HepG2 (cell line): ENCODE results near the gene PAXX. TPM values are rescaled to one million over a fixed set of nuclear protein-coding genes. Genes with fewer than 3 reads are reported as not detected.

Experiments
- AGO1 ChIP-seq: fragments of 200-400 bp; formaldehyde crosslinking; IDR thresholded peaks from 2 replicates; pipeline ENCODE4 v1.6.1; 2017; ENCODE audit warnings: mild to moderate bottlenecking, low read depth, low read length, moderate library complexity; ENCODE audit not compliant: poor library complexity, severe bottlenecking
- ARNT ChIP-seq: fragments of 450-650 bp; IDR thresholded peaks from 2 replicates; pipeline ENCODE4 v1.6.1; 2017
- ATAD3A ChIP-seq: sonication (generic); formaldehyde crosslinking; IDR thresholded peaks from 2 replicates; pipeline ENCODE4 v1.4.0; 2020; ENCODE audit warnings: missing genetic modification reagents
- ATF3 ChIP-seq: sonication (generic); formaldehyde crosslinking; IDR thresholded peaks from 2 replicates; pipeline ENCODE4 v1.4.0; 2020; ENCODE audit warnings: missing genetic modification reagents
- FOSL2 ChIP-seq: sonication (generic); formaldehyde crosslinking; IDR thresholded peaks from 2 replicates; pipeline ENCODE4 v1.4.0; 2020; ENCODE audit warnings: missing genetic modification reagents
- FOXK2 ChIP-seq: fragments of 450-650 bp; IDR thresholded peaks from 2 replicates; pipeline ENCODE4 v1.6.1; 2016
- HOXA9 ChIP-seq: sonication (generic); formaldehyde crosslinking; IDR thresholded peaks from 2 replicates; pipeline ENCODE4 v1.8.1; 2022; ENCODE audit warnings: missing genetic modification reagents, mild to moderate bottlenecking, moderate library complexity, borderline replicate concordance
- MBD4 ChIP-seq: IDR thresholded peaks from 2 replicates; pipeline ENCODE4 v1.6.1; 2012; ENCODE audit warnings: low read length, inconsistent platforms, borderline replicate concordance
- MEIS2 ChIP-seq: sonication (generic); formaldehyde crosslinking; IDR thresholded peaks from 2 replicates; pipeline ENCODE4 v1.9.0; 2021; ENCODE audit warnings: mild to moderate bottlenecking, missing genetic modification reagents
- NFKBIZ ChIP-seq: IDR thresholded peaks from 2 replicates; pipeline ENCODE4 v1.6.1; 2018; ENCODE audit warnings: missing genetic modification reagents, missing compliant biosample characterization
- SOX5 ChIP-seq: IDR thresholded peaks from 2 replicates; pipeline ENCODE4 v1.6.1; 2016; ENCODE audit warnings: borderline replicate concordance
- THYN1 ChIP-seq: sonication (generic); formaldehyde crosslinking; IDR thresholded peaks from 2 replicates; pipeline ENCODE4 v1.8.1; 2023; ENCODE audit warnings: low read depth, mild to moderate bottlenecking, moderate library complexity, missing genetic modification reagents, borderline replicate concordance
- TP53 ChIP-seq: sonication (generic); formaldehyde crosslinking; conservative IDR thresholded peaks from 2 replicates; pipeline ENCODE4 v1.4.0; 2020; ENCODE audit warnings: missing genetic modification reagents
- ZNF12 ChIP-seq: sonication (generic); formaldehyde crosslinking; IDR thresholded peaks from 2 replicates; pipeline ENCODE4 v1.5.0; 2020; ENCODE audit warnings: missing genetic modification reagents
- ZNF224 ChIP-seq: sonication (generic); formaldehyde crosslinking; IDR thresholded peaks from 2 replicates; pipeline ENCODE4 v1.5.0; 2020; ENCODE audit warnings: mild to moderate bottlenecking, missing genetic modification reagents
- ZNF263 ChIP-seq: sonication (generic); formaldehyde crosslinking; IDR thresholded peaks from 2 replicates; pipeline ENCODE4 v1.4.0; 2020; ENCODE audit warnings: missing genetic modification reagents
- ZNF335 ChIP-seq: sonication (generic); formaldehyde crosslinking; IDR thresholded peaks from 2 replicates; pipeline ENCODE4 v1.4.0; 2020; ENCODE audit warnings: missing genetic modification reagents
- ZNF678 ChIP-seq: sonication (generic); formaldehyde crosslinking; IDR thresholded peaks from 2 replicates; pipeline ENCODE4 v1.4.0; 2020; ENCODE audit warnings: mild to moderate bottlenecking, missing genetic modification reagents
- ZNF720 ChIP-seq: sonication (generic); formaldehyde crosslinking; IDR thresholded peaks from 2 replicates; pipeline ENCODE4 v1.4.0; 2020; ENCODE audit warnings: missing genetic modification reagents
- polyA plus RNA-seq, 8 experiments: library from polyadenylated mRNA; depleted of rRNA in 3 of 8; stranded (reverse) in 7 of 8; unstranded in 1 of 8; fragments of >200 nt; fragmentation: Illumina TruSeq in 4 of 8; extraction: Trizol in 4 of 8; gene quantifications; 2 replicates each; pipeline versions ENCODE4 v1.2.1 to v1.2.3, GENCODE V29; 2011 to 2016; ENCODE audit warnings: low read depth in 4 of 8, missing spikeins in 1 of 8, mixed read lengths in 1 of 8; ENCODE audit not compliant: insufficient read depth in 1 of 8
- total RNA-seq, 5 experiments: library from RNA; depleted of rRNA; stranded (reverse); fragments of >200 nt; fragmentation: Illumina TruSeq; extraction: Trizol; gene quantifications; 2 replicates each; pipeline ENCODE4 v1.2.3, GENCODE V29; 2016; ENCODE audit warnings: low read depth in 1 of 5
- TF ChIP-seq, protein P1 (sequence below): sonication (generic); formaldehyde crosslinking; IDR thresholded peaks from 2 replicates; pipeline ENCODE4 v1.8.1; 2023; ENCODE audit warnings: missing genetic modification reagents, inconsistent platforms, borderline replicate concordance
- TF ChIP-seq, protein P2 (sequence below): sonication (generic); formaldehyde crosslinking; IDR thresholded peaks from 2 replicates; pipeline ENCODE4 v1.5.0; 2020; ENCODE audit warnings: mild to moderate bottlenecking, missing genetic modification reagents, moderate library complexity
- TF ChIP-seq, protein P3 (sequence below): IDR thresholded peaks from 2 replicates; pipeline ENCODE4 v1.6.1; 2016
- TF ChIP-seq, protein P4 (sequence below): sonication (generic); formaldehyde crosslinking; IDR thresholded peaks from 2 replicates; pipeline ENCODE4 v1.5.1; 2020; ENCODE audit warnings: mild to moderate bottlenecking, missing genetic modification reagents, moderate library complexity

PAXX gene
- total and polyA plus RNA-seq, 2 of the 13 experiments (the other 11 are each of a cell fraction or from before 2014, with no cell fraction given) = 14.0 to 31.9 TPM

DNA sequence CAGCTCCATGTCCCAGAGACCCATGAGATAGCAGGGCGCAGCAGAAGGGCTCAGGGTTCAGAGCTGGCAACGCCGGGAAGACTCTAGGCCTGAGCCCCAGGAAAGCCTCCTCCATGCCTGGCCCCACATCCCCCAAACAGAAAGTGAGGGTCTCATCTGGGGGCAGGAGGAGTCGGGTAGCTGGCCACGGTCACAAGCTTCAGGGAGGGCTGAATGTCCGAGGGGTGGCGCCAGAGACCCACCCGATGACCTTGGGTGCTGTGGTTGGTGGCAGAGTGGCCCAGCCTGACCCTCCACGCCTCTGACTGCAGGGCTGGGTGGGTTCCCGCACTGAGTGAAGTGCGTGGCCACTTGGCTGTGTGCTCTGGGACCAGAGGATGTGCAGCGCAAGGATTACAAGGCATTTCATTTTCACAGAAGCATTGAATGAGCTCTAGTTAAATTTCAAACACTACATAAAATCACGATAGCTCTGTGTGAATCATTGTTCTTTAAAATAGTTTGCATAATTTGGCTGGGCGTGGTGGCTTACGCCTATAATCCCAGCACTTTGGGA lies 44.2 kb upstream of the PAXX start (continued):
- TF ChIP-seq, protein P1, sequence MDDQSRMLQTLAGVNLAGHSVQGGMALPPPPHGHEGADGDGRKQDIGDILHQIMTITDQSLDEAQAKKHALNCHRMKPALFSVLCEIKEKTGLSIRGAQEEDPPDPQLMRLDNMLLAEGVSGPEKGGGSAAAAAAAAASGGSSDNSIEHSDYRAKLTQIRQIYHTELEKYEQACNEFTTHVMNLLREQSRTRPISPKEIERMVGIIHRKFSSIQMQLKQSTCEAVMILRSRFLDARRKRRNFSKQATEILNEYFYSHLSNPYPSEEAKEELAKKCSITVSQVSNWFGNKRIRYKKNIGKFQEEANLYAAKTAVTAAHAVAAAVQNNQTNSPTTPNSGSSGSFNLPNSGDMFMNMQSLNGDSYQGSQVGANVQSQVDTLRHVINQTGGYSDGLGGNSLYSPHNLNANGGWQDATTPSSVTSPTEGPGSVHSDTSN (CRISPR knock-in tag) = no peak
- no peak for TF ChIP-seq ZNF12 (CRISPR knock-in tag)
- TF ChIP-seq THYN1 = no peak
- TF ChIP-seq ARNT = no peak
- no peak; the same call in 1 of the 2 replicates for TF ChIP-seq ZNF224 (CRISPR knock-in tag)
- TF ChIP-seq, protein P2, sequence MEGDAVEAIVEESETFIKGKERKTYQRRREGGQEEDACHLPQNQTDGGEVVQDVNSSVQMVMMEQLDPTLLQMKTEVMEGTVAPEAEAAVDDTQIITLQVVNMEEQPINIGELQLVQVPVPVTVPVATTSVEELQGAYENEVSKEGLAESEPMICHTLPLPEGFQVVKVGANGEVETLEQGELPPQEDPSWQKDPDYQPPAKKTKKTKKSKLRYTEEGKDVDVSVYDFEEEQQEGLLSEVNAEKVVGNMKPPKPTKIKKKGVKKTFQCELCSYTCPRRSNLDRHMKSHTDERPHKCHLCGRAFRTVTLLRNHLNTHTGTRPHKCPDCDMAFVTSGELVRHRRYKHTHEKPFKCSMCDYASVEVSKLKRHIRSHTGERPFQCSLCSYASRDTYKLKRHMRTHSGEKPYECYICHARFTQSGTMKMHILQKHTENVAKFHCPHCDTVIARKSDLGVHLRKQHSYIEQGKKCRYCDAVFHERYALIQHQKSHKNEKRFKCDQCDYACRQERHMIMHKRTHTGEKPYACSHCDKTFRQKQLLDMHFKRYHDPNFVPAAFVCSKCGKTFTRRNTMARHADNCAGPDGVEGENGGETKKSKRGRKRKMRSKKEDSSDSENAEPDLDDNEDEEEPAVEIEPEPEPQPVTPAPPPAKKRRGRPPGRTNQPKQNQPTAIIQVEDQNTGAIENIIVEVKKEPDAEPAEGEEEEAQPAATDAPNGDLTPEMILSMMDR = peak; percentile 97
- TF ChIP-seq HOXA9 (CRISPR knock-in tag) = no peak
- no peak for TF ChIP-seq NFKBIZ
- TF ChIP-seq SOX5 (CRISPR knock-in tag) = peak; percentile 24; the same call in 1 of the 2 replicates
- TF ChIP-seq ATAD3A (CRISPR knock-in tag) = no peak
- TF ChIP-seq, protein P3, sequence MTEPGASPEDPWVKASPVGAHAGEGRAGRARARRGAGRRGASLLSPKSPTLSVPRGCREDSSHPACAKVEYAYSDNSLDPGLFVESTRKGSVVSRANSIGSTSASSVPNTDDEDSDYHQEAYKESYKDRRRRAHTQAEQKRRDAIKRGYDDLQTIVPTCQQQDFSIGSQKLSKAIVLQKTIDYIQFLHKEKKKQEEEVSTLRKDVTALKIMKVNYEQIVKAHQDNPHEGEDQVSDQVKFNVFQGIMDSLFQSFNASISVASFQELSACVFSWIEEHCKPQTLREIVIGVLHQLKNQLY (CRISPR knock-in tag) = no peak
- peak; percentile 48; the same call in 1 of the 2 replicates for TF ChIP-seq MEIS2 (CRISPR knock-in tag)
- TF ChIP-seq ZNF720 (CRISPR knock-in tag) = no peak
- no peak for TF ChIP-seq ATF3 (CRISPR knock-in tag)
- peak; percentile 65 for TF ChIP-seq ZNF263 (CRISPR knock-in tag)
- 0 out of 2 replicates have a peak, but pooled peaks have one; percentile 51 for TF ChIP-seq TP53 (CRISPR knock-in tag)
- TF ChIP-seq ZNF678 = no peak
- peak; percentile 17; the same call in 1 of the 2 replicates for TF ChIP-seq FOSL2 (CRISPR knock-in tag)
- TF ChIP-seq AGO1 = no peak
- TF ChIP-seq ZNF335 (CRISPR knock-in tag) = no peak
- no peak for TF ChIP-seq FOXK2
- TF ChIP-seq, protein P4, sequence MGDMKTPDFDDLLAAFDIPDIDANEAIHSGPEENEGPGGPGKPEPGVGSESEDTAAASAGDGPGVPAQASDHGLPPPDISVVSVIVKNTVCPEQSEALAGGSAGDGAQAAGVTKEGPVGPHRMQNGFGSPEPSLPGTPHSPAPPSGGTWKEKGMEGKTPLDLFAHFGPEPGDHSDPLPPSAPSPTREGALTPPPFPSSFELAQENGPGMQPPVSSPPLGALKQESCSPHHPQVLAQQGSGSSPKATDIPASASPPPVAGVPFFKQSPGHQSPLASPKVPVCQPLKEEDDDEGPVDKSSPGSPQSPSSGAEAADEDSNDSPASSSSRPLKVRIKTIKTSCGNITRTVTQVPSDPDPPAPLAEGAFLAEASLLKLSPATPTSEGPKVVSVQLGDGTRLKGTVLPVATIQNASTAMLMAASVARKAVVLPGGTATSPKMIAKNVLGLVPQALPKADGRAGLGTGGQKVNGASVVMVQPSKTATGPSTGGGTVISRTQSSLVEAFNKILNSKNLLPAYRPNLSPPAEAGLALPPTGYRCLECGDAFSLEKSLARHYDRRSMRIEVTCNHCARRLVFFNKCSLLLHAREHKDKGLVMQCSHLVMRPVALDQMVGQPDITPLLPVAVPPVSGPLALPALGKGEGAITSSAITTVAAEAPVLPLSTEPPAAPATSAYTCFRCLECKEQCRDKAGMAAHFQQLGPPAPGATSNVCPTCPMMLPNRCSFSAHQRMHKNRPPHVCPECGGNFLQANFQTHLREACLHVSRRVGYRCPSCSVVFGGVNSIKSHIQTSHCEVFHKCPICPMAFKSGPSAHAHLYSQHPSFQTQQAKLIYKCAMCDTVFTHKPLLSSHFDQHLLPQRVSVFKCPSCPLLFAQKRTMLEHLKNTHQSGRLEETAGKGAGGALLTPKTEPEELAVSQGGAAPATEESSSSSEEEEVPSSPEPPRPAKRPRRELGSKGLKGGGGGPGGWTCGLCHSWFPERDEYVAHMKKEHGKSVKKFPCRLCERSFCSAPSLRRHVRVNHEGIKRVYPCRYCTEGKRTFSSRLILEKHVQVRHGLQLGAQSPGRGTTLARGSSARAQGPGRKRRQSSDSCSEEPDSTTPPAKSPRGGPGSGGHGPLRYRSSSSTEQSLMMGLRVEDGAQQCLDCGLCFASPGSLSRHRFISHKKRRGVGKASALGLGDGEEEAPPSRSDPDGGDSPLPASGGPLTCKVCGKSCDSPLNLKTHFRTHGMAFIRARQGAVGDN (CRISPR knock-in tag) = peak; percentile 70
- no peak for TF ChIP-seq MBD4
